PC-3 (cell line): ENCODE results near the gene PNCK. TPM values are rescaled to one million over a fixed set of nuclear protein-coding genes. Genes with fewer than 3 reads are reported as not detected.

Experiments used
- ATAC-seq: fragments of 200-7000 bp; cut with Tn5 transposase; 2 replicates; pipeline ENCODE4 v1.9.1; 2020; ENCODE audit warnings: mild to moderate bottlenecking, moderate library complexity
- BruUV-seq: library from RNA; stranded (reverse); fragments of 400-500 nt; replicated peaks from 2 replicates; lab custom pipeline; 2021; lab: Mats Ljungman, UMichigan
- CTCF ChIA-PET: fragments of 300-600 bp; sonication (Branson Sonifier 250); formaldehyde crosslinking; loops from one replicate; lab custom pipeline; 2022; ENCODE audit warnings: antibody characterized with exemption; lab: Charles Lee
- POLR2A ChIA-PET: fragments of 300-600 bp; sonication (Branson Sonifier 250); formaldehyde crosslinking; loops from one replicate; lab custom pipeline; 2022; ENCODE audit warnings: antibody characterized with exemption; ENCODE audit not compliant: unreplicated experiment; lab: Charles Lee
- DNase-seq: peaks from one replicate; pipeline ENCODE4 v3.0.0-alpha.2; 2015
- H2AFZ ChIP-seq: fragments of 300-600 bp; sonication (generic); 2 replicates; pipeline ENCODE4 v1.6.0; 2016; ENCODE audit warnings: antibody characterized with exemption, low read length
- H3F3A ChIP-seq: fragments of 300-600 bp; sonication (generic); one replicate; pipeline ENCODE4 v1.6.0; 2017; ENCODE audit warnings: antibody characterized with exemption, low read length, control low read depth, mild to moderate bottlenecking; ENCODE audit not compliant: unreplicated experiment
- H3K27ac ChIP-seq: fragments of 300-600 bp; sonication (generic); 2 replicates; pipeline ENCODE4 v1.5.1; 2016; ENCODE audit warnings: mild to moderate bottlenecking, low read length
- H3K27me3 ChIP-seq: fragments of 300-600 bp; sonication (generic); 2 replicates; pipeline ENCODE4 v1.6.1; 2016; ENCODE audit warnings: low read length, mixed read lengths
- H3K36me3 ChIP-seq: fragments of 300-600 bp; sonication (generic); 2 replicates; pipeline ENCODE4 v1.6.1; 2016; ENCODE audit warnings: low read depth, mixed run types, low read length, mixed read lengths
- H3K4me1 ChIP-seq: fragments of 300-600 bp; sonication (generic); 2 replicates; pipeline ENCODE4 v1.5.1; 2016; ENCODE audit warnings: low read length; ENCODE audit not compliant: insufficient read depth
- H3K4me2 ChIP-seq: fragments of 300-600 bp; sonication (generic); 2 replicates; pipeline ENCODE4 v1.6.0; 2016; ENCODE audit warnings: low read length
- H3K4me3 ChIP-seq: fragments of 300-600 bp; sonication (generic); 2 replicates; pipeline ENCODE4 v1.5.1; 2016; ENCODE audit warnings: mild to moderate bottlenecking, low read length, mixed read lengths
- H3K79me2 ChIP-seq: fragments of 300-600 bp; sonication (generic); 2 replicates; pipeline ENCODE4 v1.6.1; 2017; ENCODE audit warnings: low read length, mixed read lengths
- H3K9ac ChIP-seq: fragments of 300-600 bp; sonication (generic); 2 replicates; pipeline ENCODE4 v1.6.0; 2016; ENCODE audit warnings: mild to moderate bottlenecking, low read length
- H3K9me2 ChIP-seq: fragments of 300-600 bp; sonication (generic); replicated peaks from 2 replicates; pipeline ENCODE4 v1.6.1; 2016; ENCODE audit warnings: mixed run types, low read length, mixed read lengths
- H3K9me3 ChIP-seq: fragments of 300-600 bp; sonication (generic); 2 replicates; pipeline ENCODE4 v1.6.1; 2016; ENCODE audit warnings: low read length, mixed read lengths
- H4K20me1 ChIP-seq: fragments of 300-600 bp; sonication (generic); 2 replicates; pipeline ENCODE4 v1.6.1; 2016; ENCODE audit warnings: low read length, mixed read lengths
- CTCF ChIP-seq: fragments of 300-600 bp; sonication (generic); conservative IDR thresholded peaks from 2 replicates; pipeline ENCODE4 v1.5.1; 2017; ENCODE audit warnings: antibody characterized with exemption, low read depth, mild to moderate bottlenecking, low read length
- EZH2 ChIP-seq: fragments of 300-600 bp; sonication (generic); IDR thresholded peaks from one replicate; pipeline ENCODE4 v1.6.1; 2017; ENCODE audit warnings: antibody characterized with exemption, mild to moderate bottlenecking, low read length; ENCODE audit not compliant: unreplicated experiment
- EZH2phosphoT487 ChIP-seq: fragments of 300-600 bp; sonication (generic); IDR thresholded peaks from 2 replicates; pipeline ENCODE4 v1.6.1; 2018; ENCODE audit warnings: mild to moderate bottlenecking, antibody characterized with exemption, low read length, borderline replicate concordance
- intact Hi-C: fragments of 100-400 bp; cut with micrococcal nuclease; formaldehyde crosslinking; loops from 2 replicates; pipeline ENCODE4 v1.9.0; 2023
- total RNA-seq: library from RNA; depleted of rRNA; stranded (reverse); fragments of >200 nt; gene quantifications from 2 replicates; pipeline ENCODE4 v1.2.3, GENCODE V29; 2014

The PNCK gene
- total RNA-seq, 1 experiment from 2014 or later: 1.0 TPM

GRCh38 chrX:153622661-153623309 is 50.8 kb downstream of the PNCK start:
- CTCF ChIA-PET: no interaction called here
- no peak overlapping the region for H3K4me3 ChIP-seq
- H3K79me2 ChIP-seq: no peaks in the 10 kb centered on the region
- BruUV-seq: no TSS peak
- POLR2A ChIA-PET: no interaction called here
- ATAC-seq (no peak), DNase-seq (no peak)
- no peaks in the 10 kb centered on the region for H3K36me3 ChIP-seq
- H3K27ac ChIP-seq: no peak overlapping the region
- H3K9me3 ChIP-seq: no peaks in the 10 kb centered on the region
- H3K4me1 ChIP-seq: no peaks in the 10 kb centered on the region
- no peak for TF ChIP-seq EZH2
- no peak for TF ChIP-seq EZH2phosphoT487
- TF ChIP-seq CTCF: no peak
- H3K27me3 ChIP-seq: peaks cover 37% of the 10 kb centered on the region
- no peaks in the 10 kb centered on the region for H4K20me1 ChIP-seq
- no peak overlapping the region for H2AFZ ChIP-seq
- H3F3A ChIP-seq: no peaks in the 10 kb centered on the region
- H3K9ac ChIP-seq: no peak overlapping the region
- intact Hi-C loops: no loop called here
- no peak overlapping the region for H3K4me2 ChIP-seq
- H3K9me2 ChIP-seq: no peaks in the 10 kb centered on the region

GRCh38 chrX:153621949-153622598 is 51.5 kb downstream of the PNCK start:
- CTCF ChIA-PET: no interaction called here
- no peaks in the 10 kb centered on the region for H4K20me1 ChIP-seq
- no peak overlapping the region for H3K9ac ChIP-seq
- intact Hi-C loops: no loop called here
- no peak overlapping the region for H3K4me2 ChIP-seq
- no peak overlapping the region for H2AFZ ChIP-seq
- H3K79me2 ChIP-seq: no peaks in the 10 kb centered on the region
- H3K9me2 ChIP-seq: no peaks in the 10 kb centered on the region
- ATAC-seq (no peak), DNase-seq (no peak)
- POLR2A ChIA-PET: no interaction called here
- no peaks in the 10 kb centered on the region for H3K9me3 ChIP-seq
- H3K27ac ChIP-seq: no peak overlapping the region
- BruUV-seq: no TSS peak
- no peaks in the 10 kb centered on the region for H3K4me1 ChIP-seq
- H3F3A ChIP-seq: no peaks in the 10 kb centered on the region
- peaks cover 44% of the 10 kb centered on the region for H3K27me3 ChIP-seq
- no peak overlapping the region for H3K4me3 ChIP-seq
- TF ChIP-seq EZH2 (no peak), CTCF (no peak), EZH2phosphoT487 (no peak)
- H3K36me3 ChIP-seq: no peaks in the 10 kb centered on the region

- ATAC-seq (no peak), DNase-seq (no peak)
- Histone ChIP-seq H3K79me2 (no peaks in the 10 kb centered on the region), H2AFZ (no peak overlapping the region), H3K4me3 (no peak overlapping the region), H3F3A (no peaks in the 10 kb centered on the region), H3K9me2 (no peaks in the 10 kb centered on the region), H3K4me2 (no peak overlapping the region), H3K27ac (no peak overlapping the region), H3K9me3 (no peaks in the 10 kb centered on the region), H3K9ac (no peak overlapping the region), H3K4me1 (no peaks in the 10 kb centered on the region), H3K36me3 (no peaks in the 10 kb centered on the region), H3K27me3 (peaks cover 58% of the 10 kb centered on the region), H4K20me1 (no peaks in the 10 kb centered on the region)
- intact Hi-C loops: no loop called here
- ChIA-PET POLR2A (no interaction called here), CTCF (no interaction called here)
- no TSS peak for BruUV-seq
- TF ChIP-seq EZH2phosphoT487 (no peak), CTCF (no peak), EZH2 (no peak)
These were observed 53.0 kb downstream of the PNCK start for GRCh38 chrX:153620576-153620975.
